Measurements from ENCODE around the gene NPW.

The NPW gene

DNA sequence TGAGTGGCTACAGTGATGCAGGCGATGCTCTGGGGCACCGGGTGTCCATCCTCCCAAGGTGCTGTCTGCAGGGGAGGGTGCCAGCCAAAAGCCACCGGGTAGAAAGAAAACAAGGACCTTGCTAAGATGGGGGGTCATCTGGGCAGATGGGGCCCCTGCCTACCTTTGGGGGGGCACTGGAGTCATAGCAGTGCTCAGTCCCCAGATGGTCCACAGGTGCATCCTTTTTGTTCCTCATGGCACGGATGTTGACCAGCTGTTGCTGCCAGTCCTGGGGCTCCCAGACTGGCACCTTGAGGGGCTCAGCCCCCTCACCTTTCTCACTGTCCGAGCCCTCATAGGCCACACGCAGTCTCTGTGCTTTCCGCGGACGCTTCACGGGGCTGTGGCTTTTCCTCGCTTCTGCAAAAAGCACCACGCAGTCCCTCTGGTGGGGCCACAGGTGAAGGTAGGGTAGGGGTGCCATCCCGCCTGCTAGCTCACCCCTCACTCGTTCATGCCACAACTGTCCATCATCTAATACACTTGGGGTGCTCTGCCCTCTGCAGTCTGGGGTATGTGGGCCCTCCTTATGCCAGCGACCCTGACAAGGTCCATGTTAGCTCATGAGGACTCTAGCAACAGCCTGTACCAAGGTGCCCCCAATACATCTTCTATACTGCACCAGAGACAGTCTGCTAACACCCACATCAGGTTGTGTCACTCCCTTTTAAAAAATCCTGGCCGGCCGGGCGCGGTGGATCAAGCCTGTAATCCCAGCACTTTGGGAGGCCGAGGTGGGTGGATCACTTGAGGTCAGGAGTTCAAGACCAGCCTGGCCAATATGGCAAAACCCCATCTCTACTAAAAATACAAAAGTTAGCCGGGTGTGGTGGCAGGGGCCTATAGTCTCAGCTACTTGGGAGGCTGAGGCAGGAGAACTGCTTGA is 26.6 kb downstream of the NPW start:
- TF ChIP-seq TCF4 (CRISPR knock-in tag; IDR thresholded peaks at IDR 0.05; ENCODE audit: borderline replicate concordance) (no peak), ZFP30 (CRISPR knock-in tag; IDR thresholded peaks at IDR 0.05) (no peak), ARNTL (CRISPR knock-in tag; IDR thresholded peaks at IDR 0.05; ENCODE audit: borderline replicate concordance, low read depth) (no peak), ZNF70 (CRISPR knock-in tag; IDR thresholded peaks at IDR 0.05) (no peak), ZNF565 (CRISPR knock-in tag; conservative IDR thresholded peaks at IDR 0.05; ENCODE audit: low read depth) (no peak), SNAI2 (CRISPR knock-in tag; IDR thresholded peaks at IDR 0.05) (no peak), ZNF8 (CRISPR knock-in tag; IDR thresholded peaks at IDR 0.05) (no peak), OSR1 (CRISPR knock-in tag; IDR thresholded peaks at IDR 0.05) (no peak), ISL1 (CRISPR knock-in tag; IDR thresholded peaks at IDR 0.05) (no peak)
- TF ChIP-seq, protein P1, sequence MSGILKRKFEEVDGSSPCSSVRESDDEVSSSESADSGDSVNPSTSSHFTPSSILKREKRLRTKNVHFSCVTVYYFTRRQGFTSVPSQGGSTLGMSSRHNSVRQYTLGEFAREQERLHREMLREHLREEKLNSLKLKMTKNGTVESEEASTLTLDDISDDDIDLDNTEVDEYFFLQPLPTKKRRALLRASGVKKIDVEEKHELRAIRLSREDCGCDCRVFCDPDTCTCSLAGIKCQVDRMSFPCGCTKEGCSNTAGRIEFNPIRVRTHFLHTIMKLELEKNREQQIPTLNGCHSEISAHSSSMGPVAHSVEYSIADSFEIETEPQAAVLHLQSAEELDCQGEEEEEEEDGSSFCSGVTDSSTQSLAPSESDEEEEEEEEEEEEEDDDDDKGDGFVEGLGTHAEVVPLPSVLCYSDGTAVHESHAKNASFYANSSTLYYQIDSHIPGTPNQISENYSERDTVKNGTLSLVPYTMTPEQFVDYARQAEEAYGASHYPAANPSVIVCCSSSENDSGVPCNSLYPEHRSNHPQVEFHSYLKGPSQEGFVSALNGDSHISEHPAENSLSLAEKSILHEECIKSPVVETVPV (CRISPR knock-in tag; IDR thresholded peaks at IDR 0.05) = no peak
- TF ChIP-seq, protein P2, sequence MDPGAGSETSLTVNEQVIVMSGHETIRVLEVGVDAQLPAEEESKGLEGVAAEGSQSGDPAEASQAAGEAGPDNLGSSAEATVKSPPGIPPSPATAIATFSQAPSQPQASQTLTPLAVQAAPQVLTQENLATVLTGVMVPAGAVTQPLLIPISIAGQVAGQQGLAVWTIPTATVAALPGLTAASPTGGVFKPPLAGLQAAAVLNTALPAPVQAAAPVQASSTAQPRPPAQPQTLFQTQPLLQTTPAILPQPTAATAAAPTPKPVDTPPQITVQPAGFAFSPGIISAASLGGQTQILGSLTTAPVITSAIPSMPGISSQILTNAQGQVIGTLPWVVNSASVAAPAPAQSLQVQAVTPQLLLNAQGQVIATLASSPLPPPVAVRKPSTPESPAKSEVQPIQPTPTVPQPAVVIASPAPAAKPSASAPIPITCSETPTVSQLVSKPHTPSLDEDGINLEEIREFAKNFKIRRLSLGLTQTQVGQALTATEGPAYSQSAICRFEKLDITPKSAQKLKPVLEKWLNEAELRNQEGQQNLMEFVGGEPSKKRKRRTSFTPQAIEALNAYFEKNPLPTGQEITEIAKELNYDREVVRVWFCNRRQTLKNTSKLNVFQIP (CRISPR knock-in tag; IDR thresholded peaks at IDR 0.05; ENCODE audit: borderline replicate concordance, low read depth) = no peak
- TF ChIP-seq, protein P3, sequence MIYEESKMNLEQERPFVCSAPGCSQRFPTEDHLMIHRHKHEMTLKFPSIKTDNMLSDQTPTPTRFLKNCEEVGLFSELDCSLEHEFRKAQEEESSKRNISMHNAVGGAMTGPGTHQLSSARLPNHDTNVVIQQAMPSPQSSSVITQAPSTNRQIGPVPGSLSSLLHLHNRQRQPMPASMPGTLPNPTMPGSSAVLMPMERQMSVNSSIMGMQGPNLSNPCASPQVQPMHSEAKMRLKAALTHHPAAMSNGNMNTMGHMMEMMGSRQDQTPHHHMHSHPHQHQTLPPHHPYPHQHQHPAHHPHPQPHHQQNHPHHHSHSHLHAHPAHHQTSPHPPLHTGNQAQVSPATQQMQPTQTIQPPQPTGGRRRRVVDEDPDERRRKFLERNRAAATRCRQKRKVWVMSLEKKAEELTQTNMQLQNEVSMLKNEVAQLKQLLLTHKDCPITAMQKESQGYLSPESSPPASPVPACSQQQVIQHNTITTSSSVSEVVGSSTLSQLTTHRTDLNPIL (CRISPR knock-in tag; IDR thresholded peaks at IDR 0.05; ENCODE audit: low read depth) = no peak
- TF ChIP-seq, protein P4, sequence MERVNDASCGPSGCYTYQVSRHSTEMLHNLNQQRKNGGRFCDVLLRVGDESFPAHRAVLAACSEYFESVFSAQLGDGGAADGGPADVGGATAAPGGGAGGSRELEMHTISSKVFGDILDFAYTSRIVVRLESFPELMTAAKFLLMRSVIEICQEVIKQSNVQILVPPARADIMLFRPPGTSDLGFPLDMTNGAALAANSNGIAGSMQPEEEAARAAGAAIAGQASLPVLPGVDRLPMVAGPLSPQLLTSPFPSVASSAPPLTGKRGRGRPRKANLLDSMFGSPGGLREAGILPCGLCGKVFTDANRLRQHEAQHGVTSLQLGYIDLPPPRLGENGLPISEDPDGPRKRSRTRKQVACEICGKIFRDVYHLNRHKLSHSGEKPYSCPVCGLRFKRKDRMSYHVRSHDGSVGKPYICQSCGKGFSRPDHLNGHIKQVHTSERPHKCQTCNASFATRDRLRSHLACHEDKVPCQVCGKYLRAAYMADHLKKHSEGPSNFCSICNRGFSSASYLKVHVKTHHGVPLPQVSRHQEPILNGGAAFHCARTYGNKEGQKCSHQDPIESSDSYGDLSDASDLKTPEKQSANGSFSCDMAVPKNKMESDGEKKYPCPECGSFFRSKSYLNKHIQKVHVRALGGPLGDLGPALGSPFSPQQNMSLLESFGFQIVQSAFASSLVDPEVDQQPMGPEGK (CRISPR knock-in tag; IDR thresholded peaks at IDR 0.05; ENCODE audit: borderline replicate concordance) = no peak
- ATAC-seq = no peak

DNA sequence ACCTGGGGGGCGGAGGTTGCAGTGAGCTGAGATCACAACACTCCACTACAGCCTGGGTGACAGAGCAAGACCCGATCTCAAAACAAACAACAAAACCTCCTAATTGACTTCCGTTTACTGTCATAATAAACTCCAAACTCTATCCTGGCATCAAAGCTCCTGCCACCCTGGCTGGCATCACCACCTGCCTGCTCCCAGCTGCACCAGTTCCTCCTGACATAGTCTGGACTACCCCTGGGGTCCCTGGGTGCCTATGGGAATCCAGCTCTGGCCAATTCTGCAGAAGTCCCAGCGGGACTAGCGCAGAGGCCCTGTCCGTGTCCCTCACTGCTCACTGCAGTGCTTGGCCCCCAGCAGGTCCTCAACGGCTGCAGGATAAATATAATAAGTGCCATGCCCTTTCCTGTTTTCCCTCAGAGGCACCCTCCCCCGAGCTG is 27.3 kb downstream of the NPW start:
- ATAC-seq = peak; percentile 44
- no peak for TF ChIP-seq GLIS3 (CRISPR knock-in tag; IDR thresholded peaks at IDR 0.05)
- no peak for TF ChIP-seq ISL1 (CRISPR knock-in tag; IDR thresholded peaks at IDR 0.05)
- no peak for TF ChIP-seq ARNTL (CRISPR knock-in tag; IDR thresholded peaks at IDR 0.05; ENCODE audit: borderline replicate concordance, low read depth)
- TF ChIP-seq ZNF8 (CRISPR knock-in tag; IDR thresholded peaks at IDR 0.05) = no peak
- no peak for TF ChIP-seq CSDC2 (CRISPR knock-in tag; IDR thresholded peaks at IDR 0.05)

DNA sequence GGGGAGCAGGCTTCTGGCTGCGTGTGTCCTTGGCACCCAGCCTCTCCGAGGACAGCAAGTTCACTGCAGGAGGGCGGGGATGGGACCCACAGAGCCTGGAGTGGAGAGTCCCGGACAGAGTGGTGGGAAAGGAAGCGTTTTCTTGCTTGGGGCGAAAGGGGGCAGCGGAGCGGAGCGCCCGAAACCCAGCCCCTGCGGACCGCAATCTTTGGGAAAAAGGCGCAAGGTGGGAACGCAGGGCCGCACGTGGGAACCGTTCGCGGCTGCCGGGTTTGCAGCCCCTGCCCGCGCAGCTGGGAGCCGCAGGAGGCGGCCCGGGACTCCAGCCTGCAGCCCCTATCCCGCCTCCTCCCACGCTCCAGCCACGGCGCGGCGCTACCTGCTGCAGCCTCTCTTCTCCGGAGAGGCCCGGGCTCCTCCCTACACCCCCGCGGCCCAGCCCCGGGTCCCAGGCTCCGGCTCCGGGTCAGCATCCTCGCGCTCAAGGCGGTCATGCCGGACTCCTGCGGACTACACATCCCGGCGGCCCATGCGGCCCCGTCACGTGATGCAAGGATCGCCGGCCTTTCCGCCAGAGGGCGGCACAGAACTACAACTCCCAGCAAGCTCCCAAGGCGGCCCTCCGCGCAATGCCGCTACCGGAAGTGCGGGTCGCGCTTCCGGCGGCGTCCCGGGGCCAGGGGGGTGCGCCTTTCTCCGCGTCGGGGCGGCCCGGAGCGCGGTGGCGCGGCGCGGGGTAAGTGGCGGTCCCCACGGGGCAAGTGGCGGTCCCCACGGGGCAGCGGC is 27.9 kb downstream of the NPW start, which contains the start of the genes NTHL1 and TSC2:
Gene NTHL1 (minus strand): TSS at position 505 of the 786 bp plus-strand sequence. CDS start 11 bp downstream, at position 494.
Gene TSC2 (plus strand): TSS at position 656 of the 786 bp plus-strand sequence. CDS start 631 bp downstream, outside the sequence.
- peak; percentile 97 for ATAC-seq
- TF ChIP-seq ISL1 (CRISPR knock-in tag; IDR thresholded peaks at IDR 0.05) = no peak
- TF ChIP-seq ZNF70 (CRISPR knock-in tag; IDR thresholded peaks at IDR 0.05) = peak; percentile 33; the same call in 1 of the 2 replicates
- TF ChIP-seq RARB (CRISPR knock-in tag; IDR thresholded peaks at IDR 0.05) = no peak
- TF ChIP-seq, protein P2 (CRISPR knock-in tag; IDR thresholded peaks at IDR 0.05; ENCODE audit: borderline replicate concordance, low read depth) = no peak
- no peak for TF ChIP-seq ZFP30 (CRISPR knock-in tag; IDR thresholded peaks at IDR 0.05)
- 0 out of 2 replicates have a peak, but pooled peaks have one; percentile 80 for TF ChIP-seq CSDC2 (CRISPR knock-in tag; IDR thresholded peaks at IDR 0.05)
- TF ChIP-seq, protein P1 (CRISPR knock-in tag; IDR thresholded peaks at IDR 0.05) = no peak
- TF ChIP-seq PPARA (CRISPR knock-in tag; IDR thresholded peaks at IDR 0.05; ENCODE audit: borderline replicate concordance) = no peak
- TF ChIP-seq, protein P5, sequence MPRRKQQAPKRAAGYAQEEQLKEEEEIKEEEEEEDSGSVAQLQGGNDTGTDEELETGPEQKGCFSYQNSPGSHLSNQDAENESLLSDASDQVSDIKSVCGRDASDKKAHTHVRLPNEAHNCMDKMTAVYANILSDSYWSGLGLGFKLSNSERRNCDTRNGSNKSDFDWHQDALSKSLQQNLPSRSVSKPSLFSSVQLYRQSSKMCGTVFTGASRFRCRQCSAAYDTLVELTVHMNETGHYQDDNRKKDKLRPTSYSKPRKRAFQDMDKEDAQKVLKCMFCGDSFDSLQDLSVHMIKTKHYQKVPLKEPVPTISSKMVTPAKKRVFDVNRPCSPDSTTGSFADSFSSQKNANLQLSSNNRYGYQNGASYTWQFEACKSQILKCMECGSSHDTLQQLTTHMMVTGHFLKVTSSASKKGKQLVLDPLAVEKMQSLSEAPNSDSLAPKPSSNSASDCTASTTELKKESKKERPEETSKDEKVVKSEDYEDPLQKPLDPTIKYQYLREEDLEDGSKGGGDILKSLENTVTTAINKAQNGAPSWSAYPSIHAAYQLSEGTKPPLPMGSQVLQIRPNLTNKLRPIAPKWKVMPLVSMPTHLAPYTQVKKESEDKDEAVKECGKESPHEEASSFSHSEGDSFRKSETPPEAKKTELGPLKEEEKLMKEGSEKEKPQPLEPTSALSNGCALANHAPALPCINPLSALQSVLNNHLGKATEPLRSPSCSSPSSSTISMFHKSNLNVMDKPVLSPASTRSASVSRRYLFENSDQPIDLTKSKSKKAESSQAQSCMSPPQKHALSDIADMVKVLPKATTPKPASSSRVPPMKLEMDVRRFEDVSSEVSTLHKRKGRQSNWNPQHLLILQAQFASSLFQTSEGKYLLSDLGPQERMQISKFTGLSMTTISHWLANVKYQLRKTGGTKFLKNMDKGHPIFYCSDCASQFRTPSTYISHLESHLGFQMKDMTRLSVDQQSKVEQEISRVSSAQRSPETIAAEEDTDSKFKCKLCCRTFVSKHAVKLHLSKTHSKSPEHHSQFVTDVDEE (CRISPR knock-in tag; IDR thresholded peaks at IDR 0.05) = 0 out of 2 replicates have a peak, but pooled peaks have one; percentile 54
- no peak for TF ChIP-seq BACH2 (CRISPR knock-in tag; IDR thresholded peaks at IDR 0.05; ENCODE audit: borderline replicate concordance)
- TF ChIP-seq TOX (CRISPR knock-in tag; IDR thresholded peaks at IDR 0.05; ENCODE audit: borderline replicate concordance) = no peak
- no peak for TF ChIP-seq OSR1 (CRISPR knock-in tag; IDR thresholded peaks at IDR 0.05)
- TF ChIP-seq ARNTL (CRISPR knock-in tag; IDR thresholded peaks at IDR 0.05; ENCODE audit: borderline replicate concordance, low read depth) = no peak
